RWPE1 (cell line): ENCODE results near the gene ZNF232.
"Not testable (repeated sequence)": the region's sequence is repeated elsewhere in the genome, so short reads cannot be mapped to it uniquely, and the experiment has no call there.

Experiments
- CTCF ChIA-PET: fragments of 350-600 bp; sonication (Branson Sonifier 250); formaldehyde crosslinking; extraction: SDS; loops from one replicate; lab custom pipeline; 2021; lab: Yijun Ruan, JAX
- POLR2A ChIA-PET: fragments of 400-600 bp; formaldehyde crosslinking; extraction: SDS; loops from one replicate; lab custom pipeline; 2020; ENCODE audit warnings: antibody characterized with exemption; ENCODE audit not compliant: low non-redundant PET; lab: Yijun Ruan, JAX
- DNase-seq: peaks from one replicate; pipeline ENCODE4 v3.0.0; 2012; ENCODE audit warnings: low spot score
- H3K27ac ChIP-seq: fragments of 450-650 bp; 2 replicates; pipeline ENCODE4 v1.5.1; 2017
- TF ChIP-seq, protein P1 (sequence below): fragments of 450-650 bp; conservative IDR thresholded peaks from 2 replicates; pipeline ENCODE4 v1.5.1; 2017; ENCODE audit warnings: low read depth, mild to moderate bottlenecking

The ZNF232 gene

DNA sequence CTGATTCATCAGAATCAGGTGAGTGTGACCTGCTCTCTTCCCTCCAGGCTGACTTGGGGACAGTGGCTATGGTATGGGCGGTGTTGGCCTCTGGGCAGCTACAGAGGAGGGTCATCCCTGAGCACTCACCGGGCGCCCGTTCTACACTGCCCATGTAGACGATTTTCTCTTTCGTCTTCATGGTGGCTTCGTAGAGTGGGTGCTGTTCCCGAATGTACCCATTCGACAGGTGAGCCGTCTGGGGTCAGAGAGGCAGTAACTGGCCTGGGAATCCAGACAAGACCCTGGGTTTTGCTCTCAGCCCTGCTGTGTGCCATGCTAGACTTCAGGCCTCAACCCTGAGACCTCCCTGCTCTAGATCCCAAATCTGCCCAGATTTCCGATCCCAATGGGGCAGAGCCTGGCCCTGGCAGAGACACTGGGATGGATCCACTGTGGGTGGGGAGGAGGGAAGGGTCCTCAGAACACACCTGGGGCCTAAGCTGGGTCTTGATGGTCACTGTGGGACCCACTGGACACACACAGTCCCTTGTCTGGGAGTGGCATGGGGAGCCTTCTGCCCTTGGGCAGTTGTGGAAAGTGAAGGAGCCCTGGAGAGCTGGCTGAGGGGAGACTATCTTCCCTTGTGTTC, 17.3 kb upstream of the ZNF232 start:
- ChIA-PET CTCF (no interaction called here), POLR2A (no interaction called here)
- H3K27ac ChIP-seq = no peak overlapping the region
- no peak for DNase-seq
- TF ChIP-seq, protein P1, sequence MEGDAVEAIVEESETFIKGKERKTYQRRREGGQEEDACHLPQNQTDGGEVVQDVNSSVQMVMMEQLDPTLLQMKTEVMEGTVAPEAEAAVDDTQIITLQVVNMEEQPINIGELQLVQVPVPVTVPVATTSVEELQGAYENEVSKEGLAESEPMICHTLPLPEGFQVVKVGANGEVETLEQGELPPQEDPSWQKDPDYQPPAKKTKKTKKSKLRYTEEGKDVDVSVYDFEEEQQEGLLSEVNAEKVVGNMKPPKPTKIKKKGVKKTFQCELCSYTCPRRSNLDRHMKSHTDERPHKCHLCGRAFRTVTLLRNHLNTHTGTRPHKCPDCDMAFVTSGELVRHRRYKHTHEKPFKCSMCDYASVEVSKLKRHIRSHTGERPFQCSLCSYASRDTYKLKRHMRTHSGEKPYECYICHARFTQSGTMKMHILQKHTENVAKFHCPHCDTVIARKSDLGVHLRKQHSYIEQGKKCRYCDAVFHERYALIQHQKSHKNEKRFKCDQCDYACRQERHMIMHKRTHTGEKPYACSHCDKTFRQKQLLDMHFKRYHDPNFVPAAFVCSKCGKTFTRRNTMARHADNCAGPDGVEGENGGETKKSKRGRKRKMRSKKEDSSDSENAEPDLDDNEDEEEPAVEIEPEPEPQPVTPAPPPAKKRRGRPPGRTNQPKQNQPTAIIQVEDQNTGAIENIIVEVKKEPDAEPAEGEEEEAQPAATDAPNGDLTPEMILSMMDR = no peak

DNA sequence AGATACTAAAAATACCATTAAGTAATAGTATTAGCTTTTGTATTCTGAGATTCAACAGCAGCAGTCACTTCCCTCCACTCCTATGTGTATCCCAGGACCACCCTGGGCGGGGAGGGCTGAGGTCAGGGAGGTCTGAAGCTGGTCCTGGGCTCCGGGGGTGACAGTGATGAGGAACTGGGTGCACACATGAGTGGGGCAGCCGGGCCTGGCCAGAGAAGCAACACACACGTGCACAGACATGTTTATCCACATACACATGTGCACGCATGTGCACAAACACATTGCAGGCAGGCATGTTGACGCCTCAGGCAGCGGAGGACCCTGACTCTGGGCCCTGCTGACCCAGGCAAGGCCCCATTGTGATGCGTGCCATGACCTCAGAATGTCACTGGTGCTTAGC, 16.7 kb upstream of the ZNF232 start:
- CTCF ChIA-PET, DNase-seq, H3K27ac ChIP-seq, POLR2A ChIA-PET: not testable (repeated sequence)

DNA sequence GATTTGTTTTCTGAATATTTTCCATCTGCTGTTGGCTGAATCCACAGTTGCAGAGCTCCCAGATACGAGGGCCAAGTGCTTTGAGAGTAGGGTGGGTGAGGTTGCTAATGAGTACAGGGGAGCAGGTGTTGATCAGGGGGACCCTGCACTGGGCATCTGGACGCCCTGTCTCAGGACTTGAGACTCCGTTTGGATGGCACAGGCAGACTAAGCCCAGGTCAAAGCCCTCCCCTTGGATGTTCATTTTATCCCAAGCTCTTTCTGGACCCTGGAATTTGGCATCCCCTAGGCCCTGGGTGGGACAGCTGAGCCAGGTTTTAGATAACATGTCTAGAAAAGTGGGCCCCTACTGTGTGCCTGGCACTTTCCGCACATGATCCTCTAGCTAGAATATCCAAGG, 16.2 kb upstream of the ZNF232 start:
- TF ChIP-seq, protein P1 = no peak
- ChIA-PET POLR2A (no interaction called here), CTCF (no interaction called here)
- DNase-seq = no peak
- H3K27ac ChIP-seq = no peak overlapping the region

DNA sequence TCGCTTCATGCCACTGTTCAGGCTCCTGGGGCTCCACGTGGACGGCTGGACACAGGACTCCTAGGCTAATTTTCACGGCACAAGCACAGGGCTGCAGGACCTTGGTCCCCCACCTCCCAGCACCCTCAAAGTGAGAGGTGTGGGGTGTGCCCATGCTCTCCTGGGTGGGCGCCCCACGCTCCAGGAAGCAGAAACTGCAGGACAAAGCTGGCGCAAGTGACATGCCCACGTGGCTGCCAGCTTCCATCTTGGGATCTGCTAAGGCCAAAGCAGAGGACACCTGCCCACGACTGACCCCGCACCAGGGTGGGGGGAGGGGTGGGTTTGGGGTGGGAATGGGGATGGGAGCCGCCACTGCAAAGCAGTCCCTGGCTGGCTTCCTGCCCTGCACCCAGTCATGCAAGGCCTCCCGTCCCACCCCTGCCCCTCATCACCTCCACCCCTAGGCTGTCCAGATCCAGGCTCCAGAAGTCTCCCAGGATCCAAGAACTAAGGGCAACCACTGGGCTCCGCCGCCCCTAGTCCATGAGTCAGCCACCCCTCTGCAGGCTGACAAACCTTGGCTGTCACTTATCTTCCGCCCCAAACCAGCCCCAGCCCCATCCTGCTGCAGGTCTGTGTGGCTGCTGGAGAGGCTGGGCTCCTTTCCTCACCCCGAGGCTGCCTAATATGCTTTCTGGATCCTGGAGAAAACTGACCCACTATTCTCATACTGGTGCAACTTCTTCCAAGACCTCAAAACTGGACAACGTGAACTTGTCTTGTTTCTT, 15.2 kb upstream of the ZNF232 start:
- ChIA-PET CTCF (no interaction called here), POLR2A (no interaction called here)
- no peak for DNase-seq
- TF ChIP-seq, protein P1 = no peak
- no peak overlapping the region for H3K27ac ChIP-seq

DNA sequence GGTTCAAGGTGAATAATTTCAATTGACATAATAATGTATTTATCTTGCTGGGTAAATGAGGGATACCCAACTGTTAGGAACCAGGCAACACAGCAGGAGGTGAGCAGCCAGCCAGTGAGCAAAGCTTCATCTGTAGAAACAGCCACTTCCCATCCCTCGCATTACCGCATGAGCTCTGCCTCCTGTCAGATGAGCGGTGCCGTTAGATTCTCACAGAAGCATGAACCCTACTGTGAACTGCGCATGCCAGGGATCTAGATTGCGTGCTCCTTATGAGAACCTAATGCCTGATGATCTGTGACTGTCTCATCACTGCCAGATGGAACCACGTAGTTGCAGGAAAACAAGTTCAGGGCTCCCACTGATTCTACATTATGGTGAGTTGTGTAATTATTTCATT, 13.2 kb upstream of the ZNF232 start:
- DNase-seq, POLR2A ChIA-PET, H3K27ac ChIP-seq, CTCF ChIA-PET: not testable (repeated sequence)

DNA sequence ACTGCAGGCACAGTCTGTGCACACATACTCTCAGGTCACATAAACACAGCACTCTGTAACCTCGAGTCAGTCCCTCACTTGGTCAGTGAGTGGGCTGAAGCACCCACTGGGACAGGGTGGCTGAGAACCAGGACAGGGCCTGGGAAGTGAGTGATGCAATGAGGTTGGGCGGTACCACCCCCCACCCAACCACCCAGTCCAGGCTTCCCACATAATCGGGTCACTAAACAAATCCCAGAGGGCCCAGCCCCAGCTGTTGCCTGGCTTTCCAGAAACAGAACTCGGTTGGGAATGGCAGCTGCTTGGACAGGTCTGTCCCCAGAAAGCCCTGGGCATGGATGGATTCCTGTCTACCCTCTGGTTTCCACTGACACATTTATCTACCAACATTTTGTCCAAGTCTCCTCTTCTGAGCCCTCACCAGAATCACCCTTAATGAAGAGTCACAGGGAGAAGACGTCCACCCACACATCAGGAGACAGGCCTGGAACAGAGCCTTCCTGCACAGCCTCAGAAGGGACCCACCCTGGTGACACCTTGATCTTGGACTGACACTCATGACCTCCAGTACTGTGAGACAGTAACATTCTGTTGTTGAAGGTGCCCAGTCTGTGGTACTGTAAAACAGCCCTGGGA, 12.6 kb upstream of the ZNF232 start:
- H3K27ac ChIP-seq, CTCF ChIA-PET, POLR2A ChIA-PET, DNase-seq: not testable (repeated sequence)

DNA sequence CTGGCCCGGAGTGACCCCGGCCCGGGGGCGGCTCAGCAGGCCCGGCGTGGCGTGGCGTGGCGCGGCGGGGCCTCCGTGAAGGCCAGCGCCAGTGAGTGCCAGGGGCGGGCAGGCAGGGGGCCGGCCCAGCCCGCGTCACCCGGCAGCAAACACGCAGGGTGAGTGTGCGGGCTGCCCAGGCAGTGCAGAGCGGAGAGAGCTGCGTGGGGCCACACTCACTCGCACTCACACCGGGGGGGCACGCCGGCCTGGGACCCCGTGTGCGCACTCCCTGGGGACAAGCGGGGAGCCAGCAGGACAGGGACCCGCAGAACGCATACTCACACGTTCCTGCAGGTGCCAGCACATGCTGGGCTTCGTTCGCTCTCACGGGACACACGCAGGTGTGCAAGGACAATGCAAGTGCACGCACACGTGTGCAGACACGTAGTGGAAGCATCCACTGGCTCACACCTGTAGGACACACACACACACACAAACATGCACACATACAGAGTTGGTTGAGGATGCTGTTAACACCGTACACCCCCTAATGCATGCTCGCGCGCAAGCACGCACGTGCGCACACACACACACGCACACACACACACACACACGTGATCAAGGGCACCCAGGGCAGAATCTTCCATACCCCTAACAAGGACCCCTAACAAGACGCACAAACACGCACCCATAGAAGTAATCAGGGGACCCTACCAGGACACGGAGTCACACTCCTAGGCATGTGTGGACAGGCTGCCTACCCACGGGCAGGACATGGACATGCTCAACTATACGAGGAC, 11.9 kb upstream of the ZNF232 start:
- TF ChIP-seq, protein P1 = no peak
- CTCF ChIA-PET = no interaction called here
- DNase-seq = no peak
- POLR2A ChIA-PET = no interaction called here
- no peak overlapping the region for H3K27ac ChIP-seq
